DND-41 (cell line): ENCODE measurements around the gene TBCK.

ENCODE experiments used
- CTCF ChIP-seq: IDR thresholded peaks from 2 replicates; pipeline ENCODE4 v1.5.1; 2012; ENCODE audit warnings: borderline replicate concordance, low read length, moderate library complexity, mild to moderate bottlenecking; ENCODE audit not compliant: poor library complexity, severe bottlenecking; ENCODE audit errors: extremely low read depth
- EZH2 ChIP-seq: IDR thresholded peaks from 3 replicates; pipeline ENCODE4 v1.6.1; 2012; ENCODE audit warnings: borderline replicate concordance, low read depth, mild to moderate bottlenecking, moderate library complexity, low read length, inconsistent platforms; ENCODE audit not compliant: severe bottlenecking

GRCh38 chr4:106231931-106232330 lies 84.1 kb downstream of the TBCK start:
- TF ChIP-seq CTCF: no peak
- TF ChIP-seq EZH2: no peak
